GM23338 (cell line): ENCODE measurements around the gene MYRFL.

Experiments
- CREB1 ChIP-seq: fragments of 250-450 bp; sonication (Bioruptor Pico); IDR thresholded peaks from 2 replicates; pipeline ENCODE4 v1.5.0; 2020; ENCODE audit warnings: low read depth, mild to moderate bottlenecking, moderate library complexity
- EZH2 ChIP-seq: fragments of 200-600 bp; sonication (generic); IDR thresholded peaks from one replicate; pipeline ENCODE4 v1.8.0; 2017; ENCODE audit warnings: antibody characterized with exemption, mild to moderate bottlenecking, low read depth; ENCODE audit not compliant: unreplicated experiment
- EZH2phosphoT487 ChIP-seq: fragments of 200-600 bp; sonication (generic); IDR thresholded peaks from one replicate; pipeline ENCODE4 v1.8.1; 2018; ENCODE audit warnings: antibody characterized with exemption; ENCODE audit not compliant: unreplicated experiment
- POLR2AphosphoS5 ChIP-seq: IDR thresholded peaks from 2 replicates; pipeline ENCODE4 v1.6.1; 2016; ENCODE audit warnings: antibody characterized with exemption, low read depth
- TF ChIP-seq, protein P1 (sequence below), 2 experiments: fragments of 200-600 bp in 1 of 2; sonication (generic) in 1 of 2; conservative IDR thresholded peaks; 2 replicates each; pipeline versions ENCODE4 v1.5.1 to v1.6.1; 2016 to 2017; ENCODE audit warnings: antibody characterized with exemption in 2 of 2, low read depth in 2 of 2, mild to moderate bottlenecking in 2 of 2, moderate library complexity in 1 of 2
- TF ChIP-seq, protein P2 (sequence below): IDR thresholded peaks from one replicate; pipeline ENCODE4 v1.6.1; 2018; ENCODE audit warnings: antibody characterized with exemption; ENCODE audit not compliant: unreplicated experiment

DNA sequence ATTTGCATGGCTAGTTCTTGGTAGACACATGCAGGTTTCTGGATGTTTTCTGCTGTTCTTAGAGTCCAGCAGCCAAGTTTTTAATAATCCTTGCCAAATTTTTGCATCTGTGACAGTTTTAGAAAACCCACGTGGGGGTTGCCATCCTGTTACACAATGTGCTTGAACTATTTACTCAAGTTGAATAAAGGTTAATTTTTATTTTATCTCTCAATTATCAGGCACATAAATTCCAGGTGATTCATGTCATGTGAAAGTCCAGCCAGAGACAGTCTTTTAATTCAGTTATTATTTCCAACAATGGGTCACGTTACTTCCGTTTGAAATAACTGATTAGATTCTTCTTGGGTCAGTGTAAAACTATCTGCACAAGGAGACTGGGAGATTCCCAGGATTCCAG lies 15.7 kb downstream of the MYRFL start:
- TF ChIP-seq, protein P1, sequence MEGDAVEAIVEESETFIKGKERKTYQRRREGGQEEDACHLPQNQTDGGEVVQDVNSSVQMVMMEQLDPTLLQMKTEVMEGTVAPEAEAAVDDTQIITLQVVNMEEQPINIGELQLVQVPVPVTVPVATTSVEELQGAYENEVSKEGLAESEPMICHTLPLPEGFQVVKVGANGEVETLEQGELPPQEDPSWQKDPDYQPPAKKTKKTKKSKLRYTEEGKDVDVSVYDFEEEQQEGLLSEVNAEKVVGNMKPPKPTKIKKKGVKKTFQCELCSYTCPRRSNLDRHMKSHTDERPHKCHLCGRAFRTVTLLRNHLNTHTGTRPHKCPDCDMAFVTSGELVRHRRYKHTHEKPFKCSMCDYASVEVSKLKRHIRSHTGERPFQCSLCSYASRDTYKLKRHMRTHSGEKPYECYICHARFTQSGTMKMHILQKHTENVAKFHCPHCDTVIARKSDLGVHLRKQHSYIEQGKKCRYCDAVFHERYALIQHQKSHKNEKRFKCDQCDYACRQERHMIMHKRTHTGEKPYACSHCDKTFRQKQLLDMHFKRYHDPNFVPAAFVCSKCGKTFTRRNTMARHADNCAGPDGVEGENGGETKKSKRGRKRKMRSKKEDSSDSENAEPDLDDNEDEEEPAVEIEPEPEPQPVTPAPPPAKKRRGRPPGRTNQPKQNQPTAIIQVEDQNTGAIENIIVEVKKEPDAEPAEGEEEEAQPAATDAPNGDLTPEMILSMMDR (conservative IDR thresholded peaks at IDR 0.05; ENCODE audit: low read depth in 2 of 2): no peak
- no peak for TF ChIP-seq CREB1 (CRISPR knock-in tag)
- TF ChIP-seq EZH2: no peak
- TF ChIP-seq EZH2phosphoT487: no peak
- TF ChIP-seq POLR2AphosphoS5: no peak
- TF ChIP-seq, protein P2, sequence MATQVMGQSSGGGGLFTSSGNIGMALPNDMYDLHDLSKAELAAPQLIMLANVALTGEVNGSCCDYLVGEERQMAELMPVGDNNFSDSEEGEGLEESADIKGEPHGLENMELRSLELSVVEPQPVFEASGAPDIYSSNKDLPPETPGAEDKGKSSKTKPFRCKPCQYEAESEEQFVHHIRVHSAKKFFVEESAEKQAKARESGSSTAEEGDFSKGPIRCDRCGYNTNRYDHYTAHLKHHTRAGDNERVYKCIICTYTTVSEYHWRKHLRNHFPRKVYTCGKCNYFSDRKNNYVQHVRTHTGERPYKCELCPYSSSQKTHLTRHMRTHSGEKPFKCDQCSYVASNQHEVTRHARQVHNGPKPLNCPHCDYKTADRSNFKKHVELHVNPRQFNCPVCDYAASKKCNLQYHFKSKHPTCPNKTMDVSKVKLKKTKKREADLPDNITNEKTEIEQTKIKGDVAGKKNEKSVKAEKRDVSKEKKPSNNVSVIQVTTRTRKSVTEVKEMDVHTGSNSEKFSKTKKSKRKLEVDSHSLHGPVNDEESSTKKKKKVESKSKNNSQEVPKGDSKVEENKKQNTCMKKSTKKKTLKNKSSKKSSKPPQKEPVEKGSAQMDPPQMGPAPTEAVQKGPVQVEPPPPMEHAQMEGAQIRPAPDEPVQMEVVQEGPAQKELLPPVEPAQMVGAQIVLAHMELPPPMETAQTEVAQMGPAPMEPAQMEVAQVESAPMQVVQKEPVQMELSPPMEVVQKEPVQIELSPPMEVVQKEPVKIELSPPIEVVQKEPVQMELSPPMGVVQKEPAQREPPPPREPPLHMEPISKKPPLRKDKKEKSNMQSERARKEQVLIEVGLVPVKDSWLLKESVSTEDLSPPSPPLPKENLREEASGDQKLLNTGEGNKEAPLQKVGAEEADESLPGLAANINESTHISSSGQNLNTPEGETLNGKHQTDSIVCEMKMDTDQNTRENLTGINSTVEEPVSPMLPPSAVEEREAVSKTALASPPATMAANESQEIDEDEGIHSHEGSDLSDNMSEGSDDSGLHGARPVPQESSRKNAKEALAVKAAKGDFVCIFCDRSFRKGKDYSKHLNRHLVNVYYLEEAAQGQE: no peak
